MM.1S (cell line): Measurements from ENCODE around the gene HTRA3.

Experiments
- DNase-seq: peaks from one replicate; pipeline ENCODE4 v3.0.0-alpha.2; 2015
- H2AFZ ChIP-seq: fragments of 300-600 bp; sonication (generic); 2 replicates; pipeline ENCODE4 v1.6.0; 2016; ENCODE audit warnings: antibody characterized with exemption, low read length
- H3F3A ChIP-seq: fragments of 300-600 bp; sonication (generic); 2 replicates; pipeline ENCODE4 v1.6.1; 2016; ENCODE audit warnings: mild to moderate bottlenecking, antibody characterized with exemption, low read length, moderate library complexity, mixed read lengths; ENCODE audit not compliant: insufficient read depth
- H3K27ac ChIP-seq: fragments of 300-600 bp; sonication (generic); 2 replicates; pipeline ENCODE4 v1.5.1; 2016; ENCODE audit warnings: mild to moderate bottlenecking, low read length
- H3K27me3 ChIP-seq: fragments of 300-600 bp; sonication (generic); replicated peaks from 2 replicates; pipeline ENCODE4 v1.6.0; 2016; ENCODE audit warnings: low read length; ENCODE audit not compliant: insufficient read depth
- H3K36me3 ChIP-seq: fragments of 300-600 bp; sonication (generic); replicated peaks from 2 replicates; pipeline ENCODE4 v1.6.1; 2016; ENCODE audit warnings: mild to moderate bottlenecking, low read length, mixed read lengths; ENCODE audit not compliant: insufficient read depth
- H3K4me1 ChIP-seq: fragments of 300-600 bp; sonication (generic); 2 replicates; pipeline ENCODE4 v1.6.1; 2016; ENCODE audit warnings: low read length, mixed read lengths
- H3K4me2 ChIP-seq: fragments of 300-600 bp; sonication (generic); 2 replicates; pipeline ENCODE4 v1.6.0; 2016; ENCODE audit warnings: low read depth, low read length
- H3K4me3 ChIP-seq: fragments of 300-600 bp; sonication (generic); 2 replicates; pipeline ENCODE4 v1.5.1; 2016; ENCODE audit warnings: low read length, mixed read lengths
- H3K79me2 ChIP-seq: fragments of 300-600 bp; sonication (generic); 2 replicates; pipeline ENCODE4 v1.6.1; 2016; ENCODE audit warnings: mixed run types, low read length, mixed read lengths
- H3K9ac ChIP-seq: fragments of 300-600 bp; sonication (generic); 2 replicates; pipeline ENCODE4 v1.6.1; 2016; ENCODE audit warnings: low read length, mixed read lengths
- H3K9me2 ChIP-seq: fragments of 300-600 bp; sonication (generic); replicated peaks from 2 replicates; pipeline ENCODE4 v1.6.1; 2016; ENCODE audit warnings: mild to moderate bottlenecking, low read length, mixed read lengths; ENCODE audit not compliant: insufficient read depth
- H3K9me3 ChIP-seq: fragments of 300-600 bp; sonication (generic); replicated peaks from 2 replicates; pipeline ENCODE4 v1.6.1; 2016; ENCODE audit warnings: mild to moderate bottlenecking, low read length, mixed read lengths; ENCODE audit not compliant: insufficient read depth
- H4K20me1 ChIP-seq: fragments of 300-600 bp; sonication (generic); 2 replicates; pipeline ENCODE4 v1.6.1; 2016; ENCODE audit warnings: mild to moderate bottlenecking, low read length, moderate library complexity, mixed read lengths; ENCODE audit not compliant: insufficient read depth
- CTCF ChIP-seq: fragments of 300-600 bp; sonication (generic); IDR thresholded peaks from 2 replicates; pipeline ENCODE4 v1.5.1; 2016; ENCODE audit warnings: antibody characterized with exemption, low read length, mixed read lengths
- EZH2 ChIP-seq: fragments of 300-600 bp; sonication (generic); optimal IDR thresholded peaks from 2 replicates; pipeline ENCODE3; 2017; ENCODE audit warnings: low read depth, mild to moderate bottlenecking, antibody characterized with exemption, low read length, mixed read lengths
- EZH2phosphoT487 ChIP-seq: fragments of 300-600 bp; sonication (generic); IDR thresholded peaks from 2 replicates; pipeline ENCODE4 v1.6.1; 2018; ENCODE audit warnings: antibody characterized with exemption, low read length

The HTRA3 gene

DNA sequence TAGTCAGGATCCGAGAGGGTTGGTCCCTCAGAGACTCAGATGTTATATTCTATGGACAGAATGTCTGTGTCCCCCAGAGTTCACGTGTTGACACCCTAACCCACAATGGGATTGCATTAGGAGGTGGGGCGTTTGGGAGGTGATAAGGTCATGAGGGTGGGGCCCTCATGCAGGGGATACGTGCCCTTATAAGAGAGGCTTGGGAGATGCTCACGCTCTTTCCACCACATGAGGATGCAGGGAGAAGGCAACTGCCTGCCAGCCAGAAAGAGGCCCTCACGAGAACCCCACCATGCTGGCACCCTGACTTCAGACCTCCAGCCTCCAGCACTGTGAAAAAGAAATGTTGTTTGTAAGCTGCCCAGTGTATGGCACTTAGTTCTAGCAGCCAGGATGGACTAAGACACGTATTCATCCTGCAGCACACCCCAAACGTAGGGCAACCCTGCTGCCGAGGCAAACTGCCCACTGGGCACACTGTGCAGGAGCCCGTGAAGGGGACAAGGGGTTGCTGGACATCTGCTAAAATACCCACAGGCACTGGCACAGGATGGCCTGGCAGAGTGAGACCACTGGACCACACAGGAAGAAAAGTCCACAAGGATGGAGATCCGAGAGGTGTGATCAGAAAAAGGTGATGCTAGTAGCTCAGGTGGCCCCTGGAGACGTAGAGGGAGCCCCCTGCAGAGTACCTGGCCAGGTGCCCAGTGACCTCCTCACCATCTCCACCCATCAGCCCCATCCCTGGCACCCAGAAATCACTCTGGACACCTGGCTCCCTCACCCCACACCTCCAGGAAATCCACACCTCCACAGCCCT lies 62.7 kb downstream of the HTRA3 start:
- Histone ChIP-seq H4K20me1 (no peaks in the 10 kb centered on the region), H3K9me2 (no peaks in the 10 kb centered on the region), H3K36me3 (no peaks in the 10 kb centered on the region), H3K4me3 (no peak overlapping the region), H3K27ac (no peak overlapping the region), H3K4me2 (no peak overlapping the region), H3K9me3 (no peaks in the 10 kb centered on the region), H2AFZ (no peak overlapping the region), H3K27me3 (peaks cover 94% of the 10 kb centered on the region), H3K79me2 (no peaks in the 10 kb centered on the region), H3K4me1 (no peaks in the 10 kb centered on the region), H3K9ac (no peak overlapping the region), H3F3A (no peaks in the 10 kb centered on the region)
- no peak for DNase-seq
- TF ChIP-seq EZH2 = no peak
- TF ChIP-seq EZH2phosphoT487 = no peak
- TF ChIP-seq CTCF = no peak

GRCh38 chr4:8332891-8333331 lies 63.4 kb downstream of the HTRA3 start:
- Histone ChIP-seq H3K79me2 (no peaks in the 10 kb centered on the region), H3K9me3 (no peaks in the 10 kb centered on the region), H3K4me1 (no peaks in the 10 kb centered on the region), H3K4me2 (no peak overlapping the region), H3F3A (no peaks in the 10 kb centered on the region), H3K4me3 (no peak overlapping the region), H3K36me3 (no peaks in the 10 kb centered on the region), H3K9ac (no peak overlapping the region), H3K9me2 (no peaks in the 10 kb centered on the region), H2AFZ (no peak overlapping the region), H4K20me1 (no peaks in the 10 kb centered on the region), H3K27ac (no peak overlapping the region), H3K27me3 (peaks cover 92% of the 10 kb centered on the region)
- TF ChIP-seq EZH2phosphoT487 (no peak), EZH2 (no peak), CTCF (no peak)
- DNase-seq = no peak

GRCh38 chr4:8333726-8334460 lies 64.3 kb downstream of the HTRA3 start:
- DNase-seq = no peak
- H3K27me3 ChIP-seq = peaks cover 91% of the 10 kb centered on the region

More at GRCh38 chr4:8333726-8334460, 64.3 kb downstream of the HTRA3 start:
- Histone ChIP-seq H3K27ac (no peak overlapping the region), H4K20me1 (no peaks in the 10 kb centered on the region), H3F3A (no peaks in the 10 kb centered on the region), H3K4me3 (no peak overlapping the region), H3K9ac (no peak overlapping the region), H3K4me1 (no peaks in the 10 kb centered on the region), H2AFZ (no peak overlapping the region), H3K4me2 (no peak overlapping the region), H3K9me2 (no peaks in the 10 kb centered on the region), H3K9me3 (no peaks in the 10 kb centered on the region), H3K36me3 (no peaks in the 10 kb centered on the region), H3K79me2 (no peaks in the 10 kb centered on the region)
- no peak for TF ChIP-seq EZH2phosphoT487
- TF ChIP-seq CTCF = no peak
- no peak for TF ChIP-seq EZH2
